Epidermal melanocyte (primary cell): ENCODE data around the gene CEBPA.

Experiments
- DNase-seq: peaks from one replicate; pipeline ENCODE4 v3.0.0; 2011; ENCODE audit warnings: low spot score; ENCODE audit not compliant: insufficient read length

Gene CEBPA

GRCh38 chr19:33252418-33252962 lies 49.8 kb downstream of the CEBPA start:
- no peak for DNase-seq

DNA sequence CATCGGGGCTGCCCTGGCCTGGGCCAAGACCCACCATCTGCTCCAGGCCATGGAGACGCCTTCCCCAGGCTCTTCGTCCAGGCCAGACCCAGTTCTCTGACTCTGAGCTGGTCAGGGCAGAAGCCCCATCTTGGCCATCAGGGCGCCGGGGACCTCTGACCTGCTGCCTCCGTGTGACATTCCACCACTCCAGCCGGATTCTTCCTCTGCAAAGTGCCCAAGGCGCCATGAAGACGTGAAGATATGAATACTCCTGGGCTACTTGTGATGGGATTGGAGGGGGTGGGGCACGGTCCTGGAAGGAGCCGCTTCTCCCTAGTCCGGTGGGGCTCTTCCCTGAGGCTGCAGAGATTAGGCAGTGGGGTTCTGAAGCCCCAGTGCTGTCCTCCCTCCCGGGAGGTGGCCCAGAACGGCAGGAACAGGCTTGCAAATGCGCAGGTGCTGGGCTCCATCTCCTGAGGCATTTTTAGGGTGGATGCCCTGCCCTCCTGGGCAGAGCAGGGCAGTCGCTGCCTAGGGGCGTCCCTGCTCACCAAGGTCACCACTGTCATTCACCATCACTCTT lies 50.7 kb downstream of the CEBPA start:
- DNase-seq: no peak

- no peak for DNase-seq
These were observed 51.3 kb downstream of the CEBPA start for GRCh38 chr19:33251076-33251475.

GRCh38 chr19:33250500-33250899 lies 51.8 kb downstream of the CEBPA start:
- DNase-seq: no peak
